ENCODE data around the gene CSF3.

CSF3 gene

GRCh38 chr17:40063901-40064531, 48.8 kb downstream of the CSF3 start:
- Histone ChIP-seq H3F3A (ENCODE audit: insufficient read depth, low read length) (no peaks in the 10 kb centered on the region), H3K9ac (ENCODE audit: low read length) (peak overlapping the region; percentile 85; the same call in 1 of the 2 replicates), H3K4me1 (ENCODE audit: insufficient read depth, low read length, severe bottlenecking) (peaks cover 40% of the 10 kb centered on the region), H3K9me2 (ENCODE audit: low read depth, low read length) (no peaks in the 10 kb centered on the region), H3K27ac (ENCODE audit: low read depth, low read length, poor library complexity, severe bottlenecking) (no peak overlapping the region), H3K4me3 (ENCODE audit: low read depth, low read length, poor library complexity, severe bottlenecking) (peak overlapping the region; percentile 86), H3K4me2 (ENCODE audit: low read length) (peak overlapping the region; percentile 82; the same call in 1 of the 2 replicates), H2AFZ (ENCODE audit: low read length) (no peak overlapping the region), H3K79me2 (ENCODE audit: insufficient read depth, low read length) (no peaks in the 10 kb centered on the region), H3K36me3 (ENCODE audit: insufficient read depth, low read length) (no peaks in the 10 kb centered on the region), H3K9me3 (ENCODE audit: low read length) (no peaks in the 10 kb centered on the region), H3K27me3 (ENCODE audit: insufficient read depth, low read length) (peaks cover 9% of the 10 kb centered on the region), H4K20me1 (ENCODE audit: insufficient read depth, low read length) (no peaks in the 10 kb centered on the region)
- no peak for TF ChIP-seq EZH2 (IDR thresholded peaks at IDR 0.05; ENCODE audit: borderline replicate concordance, low read length)
- no peak for TF ChIP-seq CTCF (IDR thresholded peaks at IDR 0.05; ENCODE audit: low read length)

GRCh38 chr17:40064971-40065768, 49.9 kb downstream of the CSF3 start:
- Histone ChIP-seq H3K9me2 (ENCODE audit: low read depth, low read length) (no peaks in the 10 kb centered on the region), H3K9ac (ENCODE audit: low read length) (no peak overlapping the region), H2AFZ (ENCODE audit: low read length) (no peak overlapping the region), H3K36me3 (ENCODE audit: insufficient read depth, low read length) (no peaks in the 10 kb centered on the region), H3K79me2 (ENCODE audit: insufficient read depth, low read length) (no peaks in the 10 kb centered on the region), H3K4me2 (ENCODE audit: low read length) (no peak overlapping the region), H4K20me1 (ENCODE audit: insufficient read depth, low read length) (no peaks in the 10 kb centered on the region), H3F3A (ENCODE audit: insufficient read depth, low read length) (no peaks in the 10 kb centered on the region), H3K27ac (ENCODE audit: low read depth, low read length, poor library complexity, severe bottlenecking) (no peak overlapping the region), H3K27me3 (ENCODE audit: insufficient read depth, low read length) (peaks cover 9% of the 10 kb centered on the region), H3K4me1 (ENCODE audit: insufficient read depth, low read length, severe bottlenecking) (peaks cover 51% of the 10 kb centered on the region), H3K9me3 (ENCODE audit: low read length) (no peaks in the 10 kb centered on the region), H3K4me3 (ENCODE audit: low read depth, low read length, poor library complexity, severe bottlenecking) (no peak overlapping the region)
- TF ChIP-seq CTCF (IDR thresholded peaks at IDR 0.05; ENCODE audit: low read length), result no peak
- TF ChIP-seq EZH2 (IDR thresholded peaks at IDR 0.05; ENCODE audit: borderline replicate concordance, low read length), result no peak

- peaks cover 57% of the 10 kb centered on the region for H3K4me1 ChIP-seq (ENCODE audit: insufficient read depth, low read length, severe bottlenecking)
- no peaks in the 10 kb centered on the region for H3K79me2 ChIP-seq (ENCODE audit: insufficient read depth, low read length)
- H3K9ac ChIP-seq (ENCODE audit: low read length), result no peak overlapping the region
Observed at GRCh38 chr17:40065769-40066510, 50.7 kb downstream of the CSF3 start.

More at GRCh38 chr17:40065769-40066510, 50.7 kb downstream of the CSF3 start:
- Histone ChIP-seq H3K36me3 (ENCODE audit: insufficient read depth, low read length) (no peaks in the 10 kb centered on the region), H4K20me1 (ENCODE audit: insufficient read depth, low read length) (no peaks in the 10 kb centered on the region), H3K27ac (ENCODE audit: low read depth, low read length, poor library complexity, severe bottlenecking) (no peak overlapping the region), H2AFZ (ENCODE audit: low read length) (no peak overlapping the region), H3F3A (ENCODE audit: insufficient read depth, low read length) (no peaks in the 10 kb centered on the region), H3K9me2 (ENCODE audit: low read depth, low read length) (no peaks in the 10 kb centered on the region), H3K4me3 (ENCODE audit: low read depth, low read length, poor library complexity, severe bottlenecking) (no peak overlapping the region), H3K27me3 (ENCODE audit: insufficient read depth, low read length) (peaks cover 9% of the 10 kb centered on the region), H3K4me2 (ENCODE audit: low read length) (no peak overlapping the region), H3K9me3 (ENCODE audit: low read length) (no peaks in the 10 kb centered on the region)
- TF ChIP-seq CTCF (IDR thresholded peaks at IDR 0.05; ENCODE audit: low read length) (no peak), EZH2 (IDR thresholded peaks at IDR 0.05; ENCODE audit: borderline replicate concordance, low read length) (no peak)

Measured in OCI-LY1 (cell line).